Right renal cortex interstitium (tissue), 3 donors: ENCODE measurements around the gene CTF1. TPM values are rescaled to one million over a fixed set of nuclear protein-coding genes. Genes with fewer than 3 reads are reported as not detected.

Experiments
- DNase-seq, 3 donors: peaks; one replicate each; pipeline ENCODE4 v3.0.0-alpha.2; 2013; ENCODE audit warnings: low read depth in 3 of 3, low spot score in 2 of 3
- polyA plus RNA-seq, 3 donors: library from polyadenylated mRNA; unstranded; fragments of 120-200 nt; gene quantifications; one replicate each; pipeline ENCODE4 v1.2.1, GENCODE V29; 2013; ENCODE audit not compliant: insufficient read length in 3 of 3

Gene CTF1
- polyA plus RNA-seq, 3 donors = 6.7 to 7.4 (median 6.7) TPM

GRCh38 chr16:30904114-30904780 lies 7.8 kb downstream of the CTF1 start:
- no peak for DNase-seq

- DNase-seq = no peak
Observed at GRCh38 chr16:30907064-30907463, 10.7 kb downstream of the CTF1 start.

- DNase-seq = no peak
Observed at GRCh38 chr16:30910427-30911029, 14.1 kb downstream of the CTF1 start.

- no peak for DNase-seq
Observed at GRCh38 chr16:30912794-30913412, 16.5 kb downstream of the CTF1 start.

- no peak for DNase-seq
Observed at GRCh38 chr16:30914830-30915229, 18.4 kb downstream of the CTF1 start.

- DNase-seq = no peak
Observed at GRCh38 chr16:30918614-30919013, 22.2 kb downstream of the CTF1 start.

GRCh38 chr16:30920891-30921290 lies 24.5 kb downstream of the CTF1 start:
- DNase-seq = no peak

- no peak for DNase-seq
Observed at GRCh38 chr16:30921459-30921747, 25.0 kb downstream of the CTF1 start.

GRCh38 chr16:30921748-30922419 lies 25.5 kb downstream of the CTF1 start:
- DNase-seq = peak; percentile 93 to 94 (median 94)

- peak; percentile 98 to 99 (median 99) for DNase-seq
Observed at GRCh38 chr16:30922420-30922959, 26.1 kb downstream of the CTF1 start.

- peak; percentile 100 for DNase-seq
Observed at GRCh38 chr16:30922960-30923535, 26.6 kb downstream of the CTF1 start.

- no peak for DNase-seq
Observed at GRCh38 chr16:30923554-30924075, 27.2 kb downstream of the CTF1 start, which contains the start of gene FBXL19. TSS of gene FBXL19 (plus strand) at chr16:30923572. CDS start at chr16:30925755, 2,183 bp downstream.

- no peak for DNase-seq
Observed at GRCh38 chr16:30924076-30924912, 27.9 kb downstream of the CTF1 start.

- no peak for DNase-seq
Observed at GRCh38 chr16:30924913-30925631, 28.7 kb downstream of the CTF1 start.

- DNase-seq = no peak
Observed at GRCh38 chr16:30925632-30925987, 29.2 kb downstream of the CTF1 start.

- DNase-seq = no peak
Observed at GRCh38 chr16:30925995-30926811, 29.8 kb downstream of the CTF1 start.

- DNase-seq = no peak
Observed at GRCh38 chr16:30926937-30927788, 30.7 kb downstream of the CTF1 start.
